Ammon's horn (tissue), 1 donor: ENCODE measurements around the gene ACAN.
A peak's percentile ranks its signal among the peaks of the same experiment; 100 is the strongest.

Experiments
- DNase-seq: peaks from one replicate; pipeline ENCODE4 v3.0.0-alpha.2; 2016; ENCODE audit warnings: low spot score

Gene ACAN

DNA sequence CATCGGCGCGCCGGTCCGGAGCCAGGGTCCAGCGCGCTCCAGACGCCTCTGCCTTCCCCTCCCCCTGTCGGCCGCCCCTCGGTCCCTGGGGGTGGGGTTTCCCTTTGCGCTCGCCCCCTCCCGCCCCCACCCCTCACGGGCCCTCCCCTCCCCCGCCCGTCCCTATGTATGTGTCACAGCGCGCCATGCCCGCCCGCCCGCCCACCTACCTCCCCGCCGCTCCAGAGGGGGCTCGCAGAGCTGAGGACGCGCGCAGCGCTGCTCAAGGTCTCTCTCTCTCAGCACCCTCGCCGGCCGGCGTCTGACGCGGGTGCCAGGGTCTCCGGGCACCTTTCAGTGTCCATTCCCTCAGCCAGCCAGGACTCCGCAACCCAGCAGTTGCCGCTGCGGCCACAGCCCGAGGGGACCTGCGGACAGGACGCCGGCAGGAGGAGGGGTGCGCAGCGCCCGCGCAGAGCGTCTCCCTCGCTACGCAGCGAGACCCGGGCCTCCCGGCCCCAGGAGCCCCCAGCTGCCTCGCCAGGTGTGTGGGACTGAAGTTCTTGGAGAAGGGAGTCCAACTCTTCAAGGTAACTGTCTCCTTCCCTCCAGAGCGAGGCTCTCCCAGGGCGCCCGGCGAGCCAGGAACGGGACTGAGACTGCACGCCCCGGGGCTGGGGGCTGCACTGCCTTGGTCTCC lies at the start of gene ACAN:
TSS of gene ACAN (plus strand) at position 196 of the 679 bp plus-strand sequence. CDS start 32,771 bp downstream, outside the sequence.
- no peak for DNase-seq

DNA sequence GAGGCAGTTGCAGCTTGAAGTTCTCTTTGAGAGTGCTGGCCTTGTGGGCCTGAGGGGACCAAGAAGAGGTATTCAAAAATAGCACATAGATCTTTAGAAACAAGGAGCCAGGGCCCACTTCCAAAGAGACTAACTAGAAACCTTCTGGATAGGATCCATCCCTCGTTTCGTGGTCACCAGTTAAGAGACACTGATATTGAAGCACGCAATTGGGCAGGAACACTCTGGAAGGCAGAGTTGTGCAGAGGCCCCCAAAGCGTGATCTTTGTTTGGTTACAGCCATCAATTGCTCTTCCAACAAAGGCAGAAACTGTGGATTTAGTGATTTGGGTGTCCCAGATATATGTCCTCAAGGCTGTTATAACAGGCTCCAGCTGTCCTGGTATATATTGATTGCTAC lies 46.7 kb upstream of the ACAN start:
- DNase-seq, result no peak

GRCh38 chr15:88756921-88757320 lies 46.3 kb upstream of the ACAN start:
- no peak for DNase-seq

- DNase-seq, result no peak
Observed at GRCh38 chr15:88759872-88760271, 43.4 kb upstream of the ACAN start.

DNA sequence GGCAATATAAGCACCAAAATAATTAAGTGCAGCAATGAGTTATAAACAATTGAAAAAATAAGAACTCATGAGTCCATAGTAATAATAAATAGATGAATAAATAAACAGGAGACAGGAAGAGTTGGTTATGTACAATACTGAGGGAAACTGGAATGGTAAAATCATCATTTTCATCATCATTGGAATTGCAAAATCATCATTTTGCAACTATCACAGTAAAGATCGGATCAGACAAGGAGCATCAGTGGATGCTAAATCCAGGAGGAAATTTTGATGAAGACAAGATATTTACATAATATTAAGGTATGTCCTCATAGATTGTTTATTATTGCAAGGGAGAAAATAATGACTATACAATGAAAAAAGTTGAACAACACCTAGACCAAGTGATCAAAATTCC lies 38.8 kb upstream of the ACAN start:
- no peak for DNase-seq

- no peak for DNase-seq
Observed at GRCh38 chr15:88765212-88765611, 38.0 kb upstream of the ACAN start.

GRCh38 chr15:88769161-88769971 lies 33.9 kb upstream of the ACAN start:
- DNase-seq, result peak; percentile 50

DNA sequence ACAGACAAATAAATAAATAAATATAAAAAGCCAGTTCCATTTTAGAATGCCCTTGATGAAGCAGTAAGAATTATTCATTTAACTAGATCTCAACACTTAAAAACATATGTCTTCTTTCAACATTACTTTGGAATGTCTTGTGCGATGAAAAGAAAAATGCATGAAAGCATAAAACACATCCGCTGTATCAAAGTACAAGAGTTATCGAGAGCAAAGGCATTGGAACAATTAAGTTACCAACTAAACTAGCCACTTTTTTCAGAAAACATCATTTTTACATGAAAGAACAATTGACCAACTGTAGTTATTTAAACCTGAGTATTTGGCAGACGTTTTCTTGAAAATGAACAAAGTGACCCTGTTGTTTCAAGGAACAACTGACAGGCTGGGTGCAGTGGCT lies 27.5 kb upstream of the ACAN start:
- no peak for DNase-seq

DNA sequence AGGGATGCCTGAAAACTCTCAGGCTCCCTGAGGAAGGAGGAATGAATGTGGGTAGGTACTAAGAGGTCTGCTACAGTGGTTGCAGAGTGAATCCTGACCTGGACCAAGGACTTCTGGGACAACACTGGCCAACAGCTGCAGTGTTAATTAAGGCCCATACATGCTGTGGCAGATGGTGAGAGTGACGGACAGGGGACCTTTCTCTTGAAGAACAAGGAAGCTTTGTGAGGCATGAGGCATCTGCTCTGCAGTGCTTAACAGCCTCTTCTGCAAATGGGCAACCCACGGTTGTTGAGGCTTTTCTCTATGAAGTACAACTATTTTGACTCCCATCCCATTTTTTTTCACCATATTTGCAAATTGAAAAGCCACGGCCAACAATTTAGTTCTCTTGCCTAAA lies 26.6 kb upstream of the ACAN start:
- DNase-seq, result peak; percentile 88

GRCh38 chr15:88779944-88780343 lies 23.3 kb upstream of the ACAN start:
- DNase-seq, result no peak

GRCh38 chr15:88782465-88782864 lies 20.8 kb upstream of the ACAN start:
- DNase-seq, result no peak

- no peak for DNase-seq
Observed at GRCh38 chr15:88785217-88785616, 18.0 kb upstream of the ACAN start.

DNA sequence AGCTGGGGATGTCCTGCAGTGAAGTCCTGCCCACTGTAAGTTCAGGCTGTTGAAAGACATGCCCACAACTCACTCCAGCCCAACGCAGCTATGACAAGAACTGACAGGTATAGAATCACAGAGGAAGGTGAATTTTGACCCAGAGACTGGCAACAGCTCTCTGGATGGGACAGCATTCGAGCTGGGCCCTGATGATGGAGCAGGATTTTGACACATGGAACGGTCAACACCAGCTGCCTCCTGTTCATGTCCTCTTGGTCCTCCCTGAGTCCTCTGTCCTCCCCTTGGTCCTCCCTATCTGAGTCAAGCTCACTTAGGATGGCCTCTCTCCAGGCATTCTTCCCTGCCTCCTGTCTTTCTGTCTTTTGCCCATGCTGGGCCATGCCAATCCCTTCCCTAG lies 15.2 kb upstream of the ACAN start:
- DNase-seq, result no peak

- DNase-seq, result no peak
Observed at GRCh38 chr15:88788816-88789215, 14.4 kb upstream of the ACAN start.

DNA sequence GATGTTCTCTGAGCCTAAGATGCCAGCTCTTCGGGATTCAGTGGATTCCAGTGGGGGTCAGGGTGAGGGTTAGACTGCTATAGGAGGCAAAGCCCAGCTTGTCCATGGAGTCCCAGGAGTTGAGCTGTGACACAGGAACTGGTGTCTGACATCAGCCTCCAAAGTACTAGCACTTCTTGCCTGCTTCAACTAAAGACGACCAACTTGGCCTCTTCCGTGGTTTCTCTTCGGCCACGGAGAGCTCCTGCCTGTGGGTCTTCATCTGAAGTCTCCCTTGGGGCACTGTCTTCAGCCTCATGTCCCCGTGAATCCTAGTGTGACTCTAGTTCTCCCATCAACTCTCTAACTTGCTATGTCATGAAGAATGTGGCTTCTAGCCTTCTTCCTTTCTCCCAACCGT lies 12.8 kb upstream of the ACAN start:
- no peak for DNase-seq

DNA sequence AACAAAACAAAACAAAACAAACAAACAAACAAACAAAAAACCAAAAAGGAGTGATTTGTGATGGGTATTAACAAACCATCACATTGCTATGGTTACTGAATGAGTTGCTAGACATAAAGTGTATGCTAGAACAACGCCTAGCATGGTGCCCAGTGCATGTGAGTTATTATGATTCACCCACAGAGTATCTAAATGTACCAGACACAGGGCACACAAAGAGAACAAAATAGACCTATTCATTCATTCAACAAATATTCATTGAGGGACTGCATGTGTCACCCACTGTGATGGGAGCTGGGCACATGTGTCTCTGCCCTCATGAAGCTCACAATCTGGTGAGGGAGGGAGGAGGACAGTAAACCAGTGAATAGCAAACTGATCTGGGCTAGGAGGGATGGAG lies 11.6 kb upstream of the ACAN start:
- DNase-seq, result no peak

- DNase-seq, result no peak
Observed at GRCh38 chr15:88792342-88793282, 10.6 kb upstream of the ACAN start.

DNA sequence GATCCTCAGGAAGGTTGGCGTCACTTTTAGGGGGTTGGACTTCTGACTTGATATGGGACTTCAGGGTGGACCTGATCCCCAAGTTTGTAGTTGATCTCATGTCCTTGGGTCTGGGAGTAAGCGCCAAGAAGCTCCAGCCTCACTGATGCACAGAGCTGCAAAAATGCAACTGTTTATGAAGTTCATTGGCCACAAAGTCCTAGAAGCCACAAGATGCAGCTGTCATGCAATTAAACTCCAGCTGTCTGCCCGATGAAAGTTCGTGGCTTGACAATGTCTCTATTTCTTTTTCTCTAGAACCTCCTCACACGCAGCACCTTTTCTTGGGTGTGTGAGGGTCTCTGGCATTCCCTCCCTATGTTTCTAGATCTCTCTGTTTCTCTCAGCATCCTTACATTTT lies 9.2 kb upstream of the ACAN start:
- no peak for DNase-seq

GRCh38 chr15:88797663-88798339 lies 5.4 kb upstream of the ACAN start:
- no peak for DNase-seq

DNA sequence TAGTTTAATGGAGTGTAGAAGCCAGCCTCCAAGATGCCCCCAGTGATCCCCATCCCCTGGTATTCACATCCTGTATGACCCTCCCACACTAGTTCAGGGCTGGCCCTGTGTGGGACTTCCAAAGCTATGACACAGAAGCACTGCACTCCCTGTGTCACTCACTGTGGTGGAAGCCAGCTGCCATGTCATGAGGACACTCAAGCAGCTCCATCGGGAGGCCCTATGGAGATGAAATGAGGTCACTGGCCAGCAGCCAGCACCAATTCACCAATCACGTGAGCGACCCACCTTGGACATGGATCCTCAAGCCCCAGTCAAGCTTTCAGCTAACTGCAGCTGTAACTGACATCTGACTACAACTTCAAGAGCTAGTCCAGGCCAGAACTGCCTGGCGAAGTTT lies 3.9 kb upstream of the ACAN start:
- no peak for DNase-seq

DNA sequence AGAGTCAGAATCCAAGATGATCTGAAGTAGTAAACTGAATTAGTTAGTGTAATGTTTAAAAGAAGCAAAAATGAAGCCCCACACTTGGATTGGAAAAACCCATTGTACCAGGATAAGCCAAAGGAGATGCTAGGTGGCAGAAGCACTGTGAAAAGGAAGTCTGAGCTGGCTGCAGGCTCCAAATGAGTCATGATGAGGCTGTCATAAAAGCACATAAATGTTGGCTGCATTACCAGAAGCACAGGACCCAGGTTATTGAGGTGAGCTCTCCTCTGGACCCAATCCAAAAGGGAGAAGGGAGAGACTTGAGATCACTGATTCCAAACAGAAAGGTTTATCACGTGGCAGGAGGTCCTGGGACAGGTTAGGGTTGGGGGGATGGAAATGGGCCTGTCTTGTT lies 3.2 kb upstream of the ACAN start:
- DNase-seq, result no peak

DNA sequence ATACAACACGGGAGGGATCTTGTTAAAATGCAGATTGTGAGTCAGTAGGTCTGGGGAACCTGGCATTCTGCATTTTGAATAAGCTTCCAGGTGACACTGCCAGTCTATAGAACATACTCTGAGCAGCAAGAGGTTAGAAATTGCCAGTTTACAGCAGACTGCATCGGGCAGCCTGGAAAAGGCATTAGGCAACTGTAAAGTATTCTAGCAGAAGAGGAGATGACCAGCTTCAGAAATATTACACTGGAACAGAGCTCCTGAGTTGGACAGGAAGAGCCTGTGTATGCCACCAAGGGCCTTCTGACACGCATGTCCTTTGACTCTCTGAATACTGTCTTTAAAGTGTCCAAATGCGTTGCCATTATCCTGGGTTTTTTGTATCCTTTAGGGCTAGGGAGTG lies 2.5 kb upstream of the ACAN start:
- no peak for DNase-seq
